Neural progenitor cell (in vitro differentiated cells): Measurements from ENCODE around the gene BCKDHB. TPM values are rescaled to one million over a fixed set of nuclear protein-coding genes. Genes with fewer than 3 reads are reported as not detected.

Source experiments
- DNase-seq: peaks from one replicate; pipeline ENCODE4 v3.0.0-alpha.2; 2016; ENCODE audit warnings: low spot score
- H2AFZ ChIP-seq: fragments of 200-600 bp; sonication (generic); replicated peaks from 2 replicates; pipeline ENCODE4 v1.6.1; 2016; ENCODE audit warnings: antibody characterized with exemption
- H3F3A ChIP-seq: fragments of 200-600 bp; sonication (generic); 2 replicates; pipeline ENCODE4 v1.6.1; 2016; ENCODE audit warnings: antibody characterized with exemption, low read depth
- H3K27ac ChIP-seq: fragments of 200-600 bp; sonication (generic); 2 replicates; pipeline ENCODE4 v1.5.1; 2016; ENCODE audit warnings: mild to moderate bottlenecking
- H3K27me3 ChIP-seq: fragments of 200-600 bp; sonication (generic); 2 replicates; pipeline ENCODE4 v1.6.1; 2016; ENCODE audit warnings: mild to moderate bottlenecking, moderate library complexity
- H3K36me3 ChIP-seq: fragments of 200-600 bp; sonication (generic); 2 replicates; pipeline ENCODE4 v1.5.1; 2016
- H3K4me1 ChIP-seq: fragments of 200-600 bp; sonication (generic); 2 replicates; pipeline ENCODE4 v1.6.1; 2016; ENCODE audit warnings: mixed run types
- H3K4me2 ChIP-seq: fragments of 200-600 bp; sonication (generic); 2 replicates; pipeline ENCODE4 v1.6.1; 2016
- H3K4me3 ChIP-seq: fragments of 200-600 bp; sonication (generic); 2 replicates; pipeline ENCODE4 v1.5.1; 2016
- H3K79me2 ChIP-seq: fragments of 200-600 bp; sonication (generic); 2 replicates; pipeline ENCODE4 v1.6.1; 2016; ENCODE audit warnings: low read depth
- H3K9ac ChIP-seq: fragments of 200-600 bp; sonication (generic); 2 replicates; pipeline ENCODE4 v1.6.1; 2016
- H3K9me3 ChIP-seq: fragments of 200-600 bp; sonication (generic); 2 replicates; pipeline ENCODE4 v1.5.1; 2016; ENCODE audit warnings: low read depth
- H4K20me1 ChIP-seq: fragments of 200-600 bp; sonication (generic); 2 replicates; pipeline ENCODE4 v1.6.1; 2016; ENCODE audit warnings: low read depth
- H3K27ac Mint-ChIP-seq: 3 replicates; pipeline ENCODE4 v1.8.0; 2021; ENCODE audit warnings: mixed read lengths
- H3K27me3 Mint-ChIP-seq: 2 replicates; pipeline ENCODE4 v1.8.0; 2022; ENCODE audit warnings: low read depth, mild to moderate bottlenecking, inconsistent platforms, moderate library complexity, mixed read lengths; ENCODE audit not compliant: insufficient read depth
- H3K36me3 Mint-ChIP-seq: 3 replicates; pipeline ENCODE4 v1.8.0; 2021; ENCODE audit warnings: mixed read lengths
- H3K4me1 Mint-ChIP-seq: 3 replicates; pipeline ENCODE4 v1.8.0; 2021; ENCODE audit warnings: mixed read lengths
- H3K4me3 Mint-ChIP-seq: 3 replicates; pipeline ENCODE4 v1.8.0; 2021; ENCODE audit warnings: mild to moderate bottlenecking, moderate library complexity, mixed read lengths
- H3K9me3 Mint-ChIP-seq: 3 replicates; pipeline ENCODE4 v1.8.0; 2020; ENCODE audit warnings: mixed read lengths
- CTCF ChIP-seq: fragments of 200-600 bp; sonication (generic); IDR thresholded peaks from 2 replicates; pipeline ENCODE4 v1.5.1; 2017; ENCODE audit warnings: antibody characterized with exemption, mild to moderate bottlenecking
- EZH2 ChIP-seq: fragments of 200-600 bp; sonication (generic); IDR thresholded peaks from 2 replicates; pipeline ENCODE4 v1.6.1; 2017; ENCODE audit warnings: antibody characterized with exemption, mild to moderate bottlenecking, moderate library complexity
- EZH2phosphoT487 ChIP-seq: fragments of 200-600 bp; sonication (generic); IDR thresholded peaks from 2 replicates; pipeline ENCODE4 v1.6.1; 2017; ENCODE audit warnings: antibody characterized with exemption
- total RNA-seq: library from RNA; depleted of rRNA; stranded (reverse); fragments of >200 nt; gene quantifications from 2 replicates; pipeline ENCODE4 v1.2.3, GENCODE V29; 2015; ENCODE audit warnings: low replicate concordance

Gene BCKDHB
- total RNA-seq, 1 donor from 2014 or later = 48.2 TPM

- H4K20me1 ChIP-seq = no peaks in the 10 kb centered on the region
- H3K27ac Mint-ChIP-seq = no peak overlapping the region
- no peaks in the 10 kb centered on the region for H3K4me1 Mint-ChIP-seq
- H3K9ac ChIP-seq = no peak overlapping the region
- TF ChIP-seq EZH2phosphoT487 (no peak), CTCF (no peak), EZH2 (no peak)
- no peak overlapping the region for H2AFZ ChIP-seq
- H3K79me2 ChIP-seq = no peaks in the 10 kb centered on the region
- H3K4me3 ChIP-seq = no peak overlapping the region
- H3K36me3 ChIP-seq = peaks cover 4% of the 10 kb centered on the region
- no peak overlapping the region for H3K4me2 ChIP-seq
- no peak overlapping the region for H3K4me3 Mint-ChIP-seq
- peaks cover 16% of the 10 kb centered on the region for H3K36me3 Mint-ChIP-seq
- no peaks in the 10 kb centered on the region for H3K9me3 ChIP-seq
- no peaks in the 10 kb centered on the region for H3K27me3 ChIP-seq
- no peaks in the 10 kb centered on the region for H3K27me3 Mint-ChIP-seq
- peaks cover 9% of the 10 kb centered on the region for H3K9me3 Mint-ChIP-seq
- no peaks in the 10 kb centered on the region for H3K4me1 ChIP-seq
- no peak overlapping the region for H3K27ac ChIP-seq
- no peaks in the 10 kb centered on the region for H3F3A ChIP-seq
- no peak for DNase-seq
These were observed 76.7 kb downstream of the BCKDHB start for GRCh38 chr6:80183019-80183795.

- no peaks in the 10 kb centered on the region for H4K20me1 ChIP-seq
- H3K4me3 ChIP-seq = no peak overlapping the region
These were observed 79.0 kb downstream of the BCKDHB start for GRCh38 chr6:80185492-80185891.

GRCh38 chr6:80186082-80186481, 79.6 kb downstream of the BCKDHB start:
- TF ChIP-seq EZH2 (no peak), CTCF (no peak), EZH2phosphoT487 (no peak)
- H3K9me3 Mint-ChIP-seq = peaks cover 9% of the 10 kb centered on the region
- Histone ChIP-seq H2AFZ (no peak overlapping the region), H3K36me3 (no peaks in the 10 kb centered on the region), H3K27ac (no peak overlapping the region), H3K4me1 (no peaks in the 10 kb centered on the region), H3F3A (no peaks in the 10 kb centered on the region), H3K9me3 (no peaks in the 10 kb centered on the region), H3K27me3 (no peaks in the 10 kb centered on the region), H3K4me2 (no peak overlapping the region), H4K20me1 (no peaks in the 10 kb centered on the region), H3K4me3 (no peak overlapping the region), H3K9ac (no peak overlapping the region), H3K79me2 (no peaks in the 10 kb centered on the region)
- H3K4me1 Mint-ChIP-seq = no peaks in the 10 kb centered on the region
- peaks cover 16% of the 10 kb centered on the region for H3K36me3 Mint-ChIP-seq
- no peak for DNase-seq
- H3K27me3 Mint-ChIP-seq = no peaks in the 10 kb centered on the region
- no peak overlapping the region for H3K4me3 Mint-ChIP-seq
- no peak overlapping the region for H3K27ac Mint-ChIP-seq

More at GRCh38 chr6:80185492-80185891, 79.0 kb downstream of the BCKDHB start:
- Histone ChIP-seq H3F3A (no peaks in the 10 kb centered on the region), H3K36me3 (peaks cover 2% of the 10 kb centered on the region), H3K27ac (no peak overlapping the region), H3K4me2 (no peak overlapping the region), H3K9me3 (no peaks in the 10 kb centered on the region), H3K27me3 (no peaks in the 10 kb centered on the region), H3K79me2 (no peaks in the 10 kb centered on the region), H3K4me1 (no peaks in the 10 kb centered on the region), H3K9ac (no peak overlapping the region), H2AFZ (no peak overlapping the region)
- Mint-ChIP-seq H3K4me1 (no peaks in the 10 kb centered on the region), H3K27ac (no peak overlapping the region), H3K4me3 (no peak overlapping the region), H3K27me3 (no peaks in the 10 kb centered on the region), H3K9me3 (peaks cover 9% of the 10 kb centered on the region), H3K36me3 (peaks cover 16% of the 10 kb centered on the region)
- no peak for TF ChIP-seq EZH2
- no peak for TF ChIP-seq EZH2phosphoT487
- TF ChIP-seq CTCF = no peak
- DNase-seq = no peak
